CD4-positive, alpha-beta T cell treated with Interferon alpha-2 for 1 hour (primary cell): Measurements from ENCODE around the gene ALOX15.
"Not testable (repeated sequence)": the region's sequence is repeated elsewhere in the genome, so short reads cannot be mapped to it uniquely, and the experiment has no call there.

Source experiments
- DNase-seq, 2 donors: peaks; one replicate each; pipeline ENCODE4 v3.0.0-alpha.2; 2020 to 2022

The ALOX15 gene

GRCh38 chr17:4641297-4642195 lies at the start of gene ALOX15:
Gene ALOX15, minus strand, starts transcription at chr17:4641678. Its CDS starts 27 bp downstream, at chr17:4641651.
- DNase-seq = no peak

- DNase-seq = no peak
Measured at GRCh38 chr17:4690745-4691144, 49.3 kb upstream of the ALOX15 start.

- not testable (repeated sequence) for DNase-seq
Measured at GRCh38 chr17:4689872-4690271, 48.4 kb upstream of the ALOX15 start.

- DNase-seq = not testable (repeated sequence)
Measured at GRCh38 chr17:4683739-4684138, 42.3 kb upstream of the ALOX15 start.

- no peak for DNase-seq
Measured at GRCh38 chr17:4679658-4680057, 38.2 kb upstream of the ALOX15 start.

GRCh38 chr17:4678448-4679026 lies 37.1 kb upstream of the ALOX15 start:
- no peak for DNase-seq

GRCh38 chr17:4676791-4677190 lies 35.3 kb upstream of the ALOX15 start:
- DNase-seq = no peak

GRCh38 chr17:4675791-4676190 lies 34.3 kb upstream of the ALOX15 start:
- DNase-seq = no peak

- no peak for DNase-seq
Measured at GRCh38 chr17:4674685-4674998, 33.2 kb upstream of the ALOX15 start.

GRCh38 chr17:4673986-4674684 lies 32.7 kb upstream of the ALOX15 start:
- no peak for DNase-seq

GRCh38 chr17:4673169-4673568 lies 31.7 kb upstream of the ALOX15 start:
- no peak for DNase-seq

GRCh38 chr17:4672751-4673150 lies 31.3 kb upstream of the ALOX15 start:
- DNase-seq = no peak

- no peak for DNase-seq
Measured at GRCh38 chr17:4672055-4672630, 30.7 kb upstream of the ALOX15 start.

- no peak for DNase-seq
Measured at GRCh38 chr17:4667166-4667565, 25.7 kb upstream of the ALOX15 start.

- no peak for DNase-seq
Measured at GRCh38 chr17:4666296-4666695, 24.8 kb upstream of the ALOX15 start.

- DNase-seq = no peak
Measured at GRCh38 chr17:4665027-4665426, 23.5 kb upstream of the ALOX15 start.

GRCh38 chr17:4664230-4664629 lies 22.8 kb upstream of the ALOX15 start:
- DNase-seq = no peak

GRCh38 chr17:4663711-4664110 lies 22.2 kb upstream of the ALOX15 start:
- no peak for DNase-seq

- DNase-seq = no peak
Measured at GRCh38 chr17:4658478-4659305, 17.2 kb upstream of the ALOX15 start.

- no peak for DNase-seq
Measured at GRCh38 chr17:4657678-4658077, 16.2 kb upstream of the ALOX15 start.

- DNase-seq = not testable (repeated sequence)
Measured at GRCh38 chr17:4655933-4656332, 14.5 kb upstream of the ALOX15 start.

- no peak for DNase-seq
Measured at GRCh38 chr17:4652997-4653396, 11.5 kb upstream of the ALOX15 start.

GRCh38 chr17:4648741-4649140 lies 7.3 kb upstream of the ALOX15 start:
- DNase-seq = no peak
